DMS53 (cell line): ENCODE measurements around the gene CAPS.

Experiments used
- DNase-seq: peaks from one replicate; lab custom pipeline; 2025; lab: John Stamatoyannopoulos, UW

Gene CAPS

DNA sequence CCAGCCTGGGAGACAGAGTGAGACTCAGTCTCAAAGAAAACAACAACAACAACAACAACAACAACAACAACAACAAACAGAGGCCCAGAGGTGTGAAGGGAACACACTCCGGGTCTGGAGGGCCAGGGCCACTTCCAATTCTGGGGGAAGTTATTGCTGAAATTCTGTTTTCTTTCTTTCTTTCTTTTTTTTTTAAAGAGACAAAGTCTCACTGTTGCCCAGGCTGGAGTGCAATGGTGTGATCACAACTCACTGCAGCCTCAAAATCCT, 3.5 kb upstream of the CAPS start:
- DNase-seq, result no peak

DNA sequence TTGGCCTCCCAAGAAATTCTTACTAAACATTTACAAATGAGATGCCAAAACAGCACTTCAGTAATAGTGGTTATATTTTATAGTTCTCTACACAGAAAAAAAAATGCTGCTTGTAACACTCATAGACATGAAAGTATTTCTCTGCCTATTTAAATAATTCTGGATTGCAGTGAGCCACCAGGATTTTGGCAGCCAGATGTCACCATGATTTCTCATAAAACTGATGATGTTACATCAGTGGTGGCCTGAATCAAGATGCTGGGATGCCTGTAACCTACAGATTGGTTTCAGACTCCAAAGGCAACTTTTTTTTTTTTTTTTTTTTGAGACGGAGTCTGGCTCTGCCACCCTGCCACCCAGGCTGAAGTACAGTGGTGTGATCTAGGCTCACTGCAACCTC, 2.7 kb upstream of the CAPS start:
- no peak for DNase-seq

DNA sequence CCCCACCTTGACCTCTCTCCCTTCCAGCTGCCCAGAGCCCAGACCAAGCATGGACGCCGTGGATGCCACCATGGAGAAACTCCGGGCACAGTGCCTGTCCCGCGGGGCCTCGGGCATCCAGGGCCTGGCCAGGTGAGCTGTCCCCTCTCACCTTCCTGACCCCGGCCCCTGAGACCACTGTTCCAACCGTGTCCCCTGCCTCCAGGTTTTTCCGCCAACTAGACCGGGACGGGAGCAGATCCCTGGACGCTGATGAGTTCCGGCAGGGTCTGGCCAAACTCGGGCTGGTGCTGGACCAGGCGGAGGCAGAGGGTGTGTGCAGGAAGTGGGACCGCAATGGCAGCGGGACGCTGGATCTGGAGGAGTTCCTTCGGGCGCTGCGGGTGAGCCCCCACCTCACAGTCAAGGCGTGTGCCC, 312 bp downstream of the CAPS start:
- DNase-seq, result no peak

DNA sequence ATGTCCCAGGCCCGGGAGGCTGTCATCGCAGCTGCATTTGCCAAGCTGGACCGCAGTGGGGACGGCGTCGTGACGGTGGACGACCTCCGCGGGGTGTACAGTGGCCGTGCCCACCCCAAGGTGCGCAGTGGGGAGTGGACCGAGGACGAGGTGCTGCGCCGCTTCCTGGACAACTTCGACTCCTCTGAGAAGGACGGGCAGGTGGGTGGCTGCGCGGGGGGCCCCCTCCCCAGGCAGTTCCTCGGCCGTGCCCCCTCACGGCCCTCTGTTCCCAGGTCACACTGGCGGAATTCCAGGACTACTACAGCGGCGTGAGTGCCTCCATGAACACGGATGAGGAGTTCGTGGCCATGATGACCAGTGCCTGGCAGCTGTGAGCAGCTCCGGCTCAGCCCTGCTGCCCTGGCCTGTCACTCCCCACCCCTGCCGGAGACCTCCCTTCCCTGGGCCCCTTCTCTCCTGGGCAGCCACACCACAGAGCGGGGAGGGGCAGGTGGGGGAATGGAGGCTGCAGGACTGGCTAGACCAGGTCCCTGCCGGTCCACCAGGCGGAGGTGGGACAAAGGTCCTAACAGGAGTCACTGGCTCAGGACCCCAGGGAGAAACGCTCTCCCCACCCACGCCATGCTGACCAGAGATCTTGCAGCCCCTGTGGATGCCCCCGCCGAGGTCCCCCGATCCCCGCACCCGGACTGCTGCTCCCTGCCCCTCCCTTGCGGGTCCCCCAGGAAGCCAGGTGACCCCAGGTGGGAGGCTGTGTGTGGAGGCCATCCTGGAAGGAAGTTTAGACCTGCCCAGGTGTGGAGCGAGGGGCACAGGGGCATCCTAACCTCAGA, 1.1 kb downstream of the CAPS start:
- DNase-seq, result no peak

DNA sequence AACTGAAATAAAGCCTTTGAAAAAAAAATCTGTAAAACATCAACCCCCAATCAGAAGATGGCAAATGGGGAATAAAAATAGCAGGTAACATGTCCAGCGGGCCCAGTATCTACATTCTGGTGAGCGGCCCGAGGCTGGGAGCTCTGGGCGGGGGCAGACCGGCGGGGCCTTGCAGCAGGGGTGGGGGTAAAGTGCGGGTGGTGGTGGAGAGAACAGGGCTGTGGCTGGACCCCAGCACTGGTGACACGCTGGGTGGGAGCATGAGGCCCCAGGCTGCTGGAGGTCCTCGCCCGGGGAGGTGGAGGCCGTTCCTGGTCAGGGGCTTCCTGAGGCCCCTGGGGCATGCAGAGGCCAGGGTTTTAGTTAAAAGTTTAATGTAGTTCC, 1.7 kb downstream of the CAPS start:
- no peak for DNase-seq

DNA sequence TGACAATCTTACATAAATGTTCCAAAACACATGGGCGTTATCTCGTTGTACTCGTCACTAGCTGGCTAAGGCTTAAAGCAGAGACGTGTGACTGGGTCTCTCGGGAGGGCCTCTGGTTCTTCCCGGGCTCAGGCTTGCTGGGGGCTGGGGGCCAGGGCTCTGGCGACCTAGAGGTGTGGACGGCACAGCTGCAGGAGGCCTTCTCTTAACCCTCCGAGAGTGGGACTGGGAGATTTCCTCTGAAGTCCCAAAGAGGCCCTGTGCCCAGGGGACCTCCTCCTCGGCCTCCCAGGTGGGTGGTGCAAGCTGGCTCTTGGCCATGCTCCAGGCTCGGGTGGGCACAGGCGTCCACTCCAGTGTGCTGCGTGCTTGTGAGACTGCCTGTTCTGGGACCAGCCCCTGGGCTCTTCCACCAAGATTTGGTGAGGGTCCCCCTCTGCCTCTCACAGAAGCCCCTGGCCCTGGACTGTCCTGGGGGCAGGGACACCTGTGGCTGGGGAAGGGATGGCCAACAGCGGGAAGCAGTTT, 2.2 kb downstream of the CAPS start:
- no peak for DNase-seq

DNA sequence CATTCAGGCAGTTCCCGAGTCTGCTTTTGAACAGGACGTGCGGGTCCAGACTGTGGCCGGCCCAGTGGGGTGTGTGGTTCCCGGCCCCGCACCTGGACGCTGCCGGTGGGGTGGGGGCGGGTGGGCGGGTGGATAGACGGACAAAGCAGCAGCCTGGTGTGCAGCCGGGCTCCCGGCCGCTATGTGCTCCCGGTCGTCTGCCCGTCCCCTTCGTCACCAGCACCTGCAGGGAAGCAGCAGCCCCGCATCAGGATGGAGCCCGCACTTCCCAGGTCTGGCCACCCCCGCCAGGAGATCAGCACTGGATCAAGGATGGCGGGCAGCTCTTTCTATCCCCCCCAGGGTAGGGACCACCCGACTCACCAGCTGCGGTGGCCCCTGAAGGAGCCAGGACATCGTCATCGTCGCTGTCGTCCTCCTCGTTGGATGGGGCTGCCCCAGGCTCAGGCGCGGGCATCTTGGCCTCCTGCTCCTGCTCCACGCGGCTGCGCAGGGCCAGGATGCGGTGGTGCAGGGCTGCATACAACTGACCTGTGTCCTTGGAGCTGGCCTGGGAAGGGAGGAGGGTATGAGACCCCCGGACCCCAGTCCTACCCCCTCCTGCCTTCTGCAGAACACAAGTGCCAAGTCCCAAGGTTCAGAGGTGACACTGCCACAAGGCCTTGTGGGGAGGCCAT, 3.5 kb downstream of the CAPS start:
- DNase-seq, result no peak

DNA sequence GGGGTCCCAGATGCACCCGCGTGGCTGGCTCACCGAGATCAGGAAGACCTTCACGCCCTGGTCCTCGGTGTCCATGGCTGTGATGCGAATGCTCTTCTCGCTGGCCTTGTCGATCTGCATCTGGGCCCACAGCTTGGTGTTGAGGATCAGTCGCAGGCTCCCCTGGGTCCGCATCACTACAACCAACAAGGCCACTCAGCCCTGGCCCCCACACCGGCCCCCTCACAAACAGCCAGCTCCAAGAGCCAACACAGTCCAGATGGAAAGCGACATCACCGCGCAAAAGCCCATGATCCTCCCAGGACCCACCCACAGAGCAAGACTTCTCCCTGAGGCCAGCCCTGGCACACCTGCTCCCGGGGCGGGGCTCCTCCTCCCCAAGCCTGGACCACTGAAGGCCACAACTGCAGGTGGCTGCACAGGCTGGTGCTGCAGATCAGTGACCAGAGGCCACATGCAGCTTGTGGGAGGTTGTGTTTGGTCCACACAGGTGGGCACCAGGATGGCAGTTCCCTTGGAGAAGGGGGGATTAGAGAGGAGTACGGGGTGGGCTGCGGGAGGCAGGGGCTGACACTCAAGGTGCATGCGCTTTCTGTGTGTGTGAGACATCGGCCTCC, 4.5 kb downstream of the CAPS start:
- DNase-seq, result no peak

DNA sequence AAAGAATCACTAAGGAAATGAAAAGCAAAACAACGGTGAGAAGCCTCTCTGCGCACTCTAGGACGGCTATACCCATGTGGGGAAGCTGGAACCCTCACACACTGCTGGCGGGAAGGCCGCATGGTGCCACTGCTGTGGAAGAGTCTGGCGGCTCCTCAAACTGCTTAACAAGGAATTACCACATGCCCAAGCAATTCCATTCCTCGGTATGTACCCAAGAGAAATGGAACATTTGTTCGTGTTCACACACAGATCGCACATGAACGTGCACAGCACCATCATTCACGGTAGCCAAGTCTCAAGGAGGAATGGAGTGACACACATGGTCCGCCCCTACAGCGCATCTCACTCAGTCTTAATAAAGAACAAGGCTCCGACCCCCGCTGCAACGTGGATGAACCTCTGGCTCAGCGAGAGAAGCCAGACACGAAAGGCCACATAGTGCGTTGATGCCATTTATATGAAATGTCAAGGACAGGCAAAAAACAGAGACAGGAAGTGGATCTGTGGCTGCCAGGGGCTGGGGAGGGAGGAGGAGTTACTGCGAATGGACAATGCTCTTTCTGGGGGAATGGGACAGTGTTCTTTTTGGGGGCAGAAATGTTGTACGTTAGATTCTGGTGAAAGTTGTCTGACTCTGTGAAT, 7.6 kb downstream of the CAPS start:
- DNase-seq, result no peak

DNA sequence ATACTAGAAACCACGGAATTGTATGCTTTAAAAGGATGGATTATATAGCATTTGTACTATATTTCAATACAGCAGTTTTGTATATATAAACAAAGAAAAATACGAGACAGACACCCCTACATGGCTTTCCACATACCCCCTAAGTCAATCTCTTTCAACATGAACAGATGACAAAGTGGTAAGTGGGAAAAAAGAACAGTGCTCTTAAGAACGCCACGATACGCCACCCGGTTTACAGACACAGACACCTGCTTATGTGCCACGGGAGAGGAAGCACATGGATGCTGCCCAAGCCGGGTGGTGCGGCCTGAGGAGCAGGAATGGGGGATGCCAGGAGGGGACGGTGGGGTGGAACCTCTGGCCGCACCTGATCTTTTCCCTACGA, 8.1 kb downstream of the CAPS start:
- no peak for DNase-seq

DNA sequence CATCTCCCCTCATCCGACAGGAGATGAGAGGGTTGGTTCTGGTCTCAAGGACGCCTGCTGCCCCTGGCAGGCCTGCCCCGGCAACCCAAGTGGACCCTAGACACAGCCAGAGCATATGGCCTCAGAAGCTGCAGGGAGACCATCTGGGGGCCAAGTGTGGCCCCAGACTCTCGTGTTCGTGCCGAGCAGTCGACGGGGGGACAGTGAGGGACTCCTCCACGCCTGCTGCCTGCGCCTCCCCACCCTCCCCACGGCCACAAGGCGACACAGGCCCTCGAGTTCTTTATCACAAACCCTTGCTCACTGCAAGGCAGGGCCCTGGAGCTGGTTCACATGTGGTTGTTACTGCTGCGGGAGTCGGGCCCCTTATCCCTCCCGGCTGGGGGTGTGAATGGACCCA, 9.3 kb downstream of the CAPS start:
- no peak for DNase-seq

DNA sequence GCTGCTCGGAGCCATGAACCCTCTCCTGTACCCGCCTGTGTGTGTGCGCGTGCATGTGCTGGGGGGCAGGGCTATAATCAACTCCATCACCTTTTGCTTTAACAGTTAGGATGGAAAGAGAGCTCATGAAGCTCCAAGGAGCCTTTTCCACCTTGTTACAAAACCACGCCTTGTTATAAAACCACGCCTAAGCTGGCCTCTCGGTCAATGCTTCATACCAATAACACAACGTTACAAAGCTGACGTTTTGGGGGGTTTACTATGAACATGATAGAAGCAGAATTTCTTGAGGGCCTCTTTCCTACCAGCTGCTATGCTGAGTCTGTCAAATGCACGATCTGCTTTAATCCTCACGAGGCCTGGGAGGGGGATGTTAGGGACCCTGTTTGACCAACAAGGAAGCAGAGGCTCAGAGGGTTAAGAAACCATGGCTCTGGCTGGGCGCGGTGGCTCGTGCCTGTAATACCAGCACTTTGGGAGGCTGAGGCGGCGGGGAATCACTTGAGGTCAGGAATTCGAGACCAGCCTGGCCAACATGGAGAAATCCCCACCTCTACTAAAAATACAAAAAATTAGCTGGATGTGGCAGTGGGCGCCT, 11.9 kb downstream of the CAPS start:
- no peak for DNase-seq

DNA sequence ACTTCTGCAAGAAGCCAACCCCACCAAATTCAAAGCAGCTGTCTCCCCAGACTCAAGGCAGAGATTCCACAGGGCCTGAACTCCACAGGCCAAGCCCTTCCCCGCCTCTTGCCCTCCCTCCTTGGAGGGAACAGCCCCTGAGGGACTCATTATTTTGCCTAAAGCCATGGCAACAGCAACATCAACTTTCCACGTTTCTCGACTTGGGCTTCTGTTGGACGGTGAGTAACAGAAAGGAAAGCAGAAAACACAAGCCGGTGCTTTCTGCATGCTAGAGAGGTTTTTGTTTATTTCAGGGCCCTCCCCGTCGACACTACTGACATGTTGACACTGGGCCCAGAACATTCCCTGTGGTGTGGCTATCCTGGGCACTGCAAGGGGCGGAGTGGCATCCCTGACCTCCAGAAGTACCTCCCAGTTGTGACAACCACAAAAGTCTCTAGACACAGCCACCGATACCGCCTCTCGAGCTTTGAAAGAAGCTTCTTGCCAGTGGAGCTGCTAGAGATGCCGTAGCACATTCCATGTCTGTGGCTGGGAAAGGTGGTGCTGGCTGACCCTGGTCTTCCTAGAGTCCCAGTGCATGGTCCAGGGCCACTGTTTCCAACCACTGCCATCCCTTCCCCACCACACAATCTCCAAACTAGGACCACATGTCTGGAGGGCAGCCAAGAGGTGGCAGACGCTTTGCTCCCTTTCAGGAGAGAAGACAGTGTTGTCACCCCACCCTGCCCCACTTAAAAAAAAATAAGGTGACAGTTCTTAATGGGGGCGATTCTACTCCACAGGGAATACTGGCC, 12.8 kb downstream of the CAPS start:
- DNase-seq, result no peak

DNA sequence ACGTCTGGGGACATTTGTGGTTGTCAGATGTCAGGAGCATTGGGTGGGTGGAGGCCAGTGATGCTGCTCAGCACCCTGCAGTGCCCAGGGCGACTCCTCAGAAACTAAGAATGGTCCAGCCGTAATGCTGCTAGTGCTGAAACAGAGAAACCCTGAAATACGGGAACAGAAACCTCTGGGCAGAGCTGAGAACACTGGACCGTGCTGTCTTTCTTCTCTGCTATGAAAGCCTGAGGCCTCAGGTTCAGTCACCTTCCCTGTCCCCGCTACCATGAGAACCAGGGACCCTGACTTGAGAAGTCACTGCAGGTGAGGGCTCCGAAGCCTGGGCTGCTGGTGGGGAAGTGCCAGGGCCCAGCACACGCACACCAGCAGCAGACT, 13.4 kb downstream of the CAPS start:
- no peak for DNase-seq

DNA sequence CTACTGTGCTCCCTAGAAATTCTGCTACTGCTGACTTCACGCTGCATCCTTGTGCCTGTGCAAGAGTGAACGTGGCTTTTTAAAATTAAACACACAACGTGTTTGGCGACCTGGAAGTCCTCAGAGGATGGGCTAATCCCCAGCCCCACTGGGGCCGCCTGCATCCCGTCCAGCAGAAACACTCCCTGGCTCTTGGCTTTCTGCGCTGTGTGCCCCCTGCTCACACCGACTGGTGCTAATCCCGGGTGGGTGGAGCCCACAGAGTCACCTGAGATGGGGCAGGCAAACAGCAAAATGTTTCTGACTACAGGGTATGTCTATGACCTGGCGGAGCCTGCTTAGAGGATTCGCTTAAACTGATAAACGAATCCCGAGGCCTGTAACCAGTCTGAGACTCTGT, 15.1 kb downstream of the CAPS start:
- DNase-seq, result no peak

DNA sequence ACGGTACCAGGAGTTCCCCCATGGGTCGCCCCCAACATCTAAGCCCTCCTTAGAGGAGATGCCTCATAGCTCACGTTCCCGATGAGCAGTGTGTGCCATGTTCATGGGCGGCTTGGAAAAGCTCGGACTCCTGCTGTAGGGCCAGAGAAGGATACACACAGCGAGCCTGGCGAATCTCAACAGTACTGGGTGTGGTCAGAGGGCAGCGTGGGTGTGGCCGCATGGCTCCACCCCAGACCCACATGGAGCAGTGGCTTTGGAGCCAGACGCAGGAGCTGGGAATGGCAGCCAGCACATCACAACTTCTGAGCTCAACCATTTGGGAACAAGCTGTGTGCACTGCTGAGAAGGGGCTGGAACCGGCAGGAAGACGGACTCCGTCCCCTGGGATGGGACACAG, 15.6 kb downstream of the CAPS start:
- no peak for DNase-seq

DNA sequence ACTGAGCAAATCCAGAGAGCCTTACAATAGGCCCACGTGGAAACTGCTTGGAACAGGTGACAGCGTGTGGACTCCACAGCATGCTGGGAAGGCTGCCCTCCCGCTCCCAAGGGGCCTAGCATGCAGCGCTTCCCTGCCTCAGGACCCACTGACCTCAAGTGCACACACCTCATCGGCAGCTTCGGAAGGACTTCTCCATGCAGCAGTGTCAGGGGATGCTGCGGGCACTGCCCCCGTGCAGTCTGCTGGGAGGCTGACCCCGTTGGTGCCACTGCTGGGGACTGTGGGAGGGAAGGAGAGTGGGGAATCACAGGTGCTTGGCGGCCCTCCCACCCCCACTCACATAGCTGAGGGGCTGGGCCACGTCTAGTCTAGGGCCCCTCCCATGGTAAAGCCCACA, 17.2 kb downstream of the CAPS start:
- no peak for DNase-seq

DNA sequence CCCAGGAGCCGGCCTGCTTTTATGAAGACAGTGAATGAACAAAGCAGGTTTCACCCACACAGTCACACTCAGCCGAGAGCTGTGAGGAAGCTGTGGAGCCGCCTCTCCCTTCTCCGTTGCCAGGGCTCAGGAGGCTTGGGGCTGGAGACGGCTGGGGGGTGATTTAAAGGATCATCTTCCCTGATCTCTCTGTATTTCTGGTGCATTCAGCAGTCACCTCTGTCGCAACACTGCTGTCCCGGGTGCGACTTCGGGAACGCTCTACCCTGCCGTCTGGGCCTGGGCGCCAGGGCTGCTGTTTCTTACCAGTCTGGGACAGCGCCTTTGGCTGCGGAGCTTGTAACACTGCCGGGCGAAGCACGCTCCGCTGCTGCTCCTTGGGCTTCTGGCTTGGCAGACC, 18.1 kb downstream of the CAPS start:
- no peak for DNase-seq

DNA sequence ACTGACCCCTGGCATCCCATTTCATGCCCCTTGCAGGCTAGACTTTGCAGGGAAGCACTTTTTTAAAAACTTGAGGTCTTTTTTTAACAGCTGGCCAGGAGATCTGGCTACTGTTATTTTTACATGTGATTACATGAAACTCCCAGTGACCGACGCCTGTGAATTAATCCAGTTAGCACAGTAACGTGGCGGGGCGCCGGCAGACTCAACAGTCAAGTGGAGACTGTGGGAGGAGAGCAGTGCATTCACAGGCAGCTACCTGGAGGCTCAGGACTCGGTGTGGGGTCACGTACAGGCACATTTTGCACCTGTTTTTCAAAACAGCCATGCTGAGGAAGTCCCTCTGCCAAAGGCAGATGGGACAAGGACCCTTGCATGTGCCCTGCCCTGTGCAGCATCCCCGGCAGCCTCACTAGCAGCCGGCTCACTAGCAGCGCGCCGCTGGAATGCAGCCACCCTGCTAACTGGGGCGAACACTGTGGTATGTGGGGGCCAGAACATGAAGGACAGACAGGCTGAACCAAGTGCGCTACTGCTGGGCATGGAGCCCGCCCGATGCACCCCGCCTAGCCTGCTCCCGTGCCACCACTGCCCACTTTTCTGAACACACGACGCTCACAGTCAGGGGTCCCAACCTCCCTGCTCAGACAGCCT, 18.7 kb downstream of the CAPS start:
- no peak for DNase-seq

DNA sequence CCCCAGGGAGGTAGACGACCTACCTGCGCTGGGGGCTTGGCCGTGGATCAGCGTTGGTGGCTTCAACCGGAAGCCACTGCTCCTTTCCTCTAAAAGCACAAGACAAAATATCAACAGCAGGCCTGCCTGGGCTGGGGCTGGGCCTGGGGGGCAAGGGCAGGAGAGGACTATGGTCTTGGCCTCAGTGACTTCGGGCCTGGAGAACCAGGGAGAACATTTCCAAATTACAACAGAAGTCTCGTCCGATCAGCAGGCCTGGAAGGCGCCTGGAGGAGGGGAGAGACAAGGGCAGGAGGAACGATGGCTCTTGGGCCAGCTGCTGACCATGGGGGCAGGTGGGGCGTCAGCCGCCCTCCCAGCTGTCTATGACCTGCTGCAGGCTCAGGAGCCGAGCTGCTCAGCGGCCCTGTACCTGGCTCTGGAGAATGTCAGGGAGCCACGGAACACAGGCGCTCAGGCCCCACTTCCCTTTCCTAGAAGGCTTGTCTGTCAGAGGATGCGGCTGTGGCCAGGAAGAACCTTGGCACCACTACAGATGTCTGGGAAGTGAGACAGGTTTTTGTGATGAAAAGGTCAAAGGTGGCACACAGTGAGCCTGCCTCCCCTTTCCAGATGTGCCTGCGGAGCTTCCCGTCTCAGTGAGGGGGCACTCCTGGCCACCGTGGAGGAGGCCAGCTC, 19.5 kb downstream of the CAPS start:
- no peak for DNase-seq

DNA sequence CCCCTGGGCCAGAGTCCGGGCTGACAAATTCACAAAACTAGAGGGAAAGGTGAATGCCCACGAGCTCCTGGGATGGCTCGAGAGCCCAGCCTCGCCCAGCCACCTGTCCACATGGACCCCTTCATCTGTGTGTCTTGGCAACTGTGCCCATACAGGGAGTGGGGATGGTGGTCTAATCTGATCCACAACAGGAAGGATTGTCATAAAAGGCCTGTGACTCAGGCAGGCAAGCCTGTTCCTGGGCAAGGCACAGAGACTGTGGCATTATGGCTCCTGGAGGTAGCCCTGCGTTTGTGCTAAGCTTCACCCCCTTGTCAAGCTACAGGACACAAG, 20.0 kb downstream of the CAPS start:
- DNase-seq, result no peak
